WTC11 (cell line): ENCODE data around the gene RBMS1. TPM values are rescaled to one million over a fixed set of nuclear protein-coding genes. Genes with fewer than 3 reads are reported as not detected.

ENCODE experiments used
- ATAC-seq: fragments of 200-7000 bp; cut with Tn5 transposase; 2 replicates; pipeline ENCODE4 v1.10.0; 2021; ENCODE audit warnings: mild to moderate bottlenecking, moderate library complexity
- CTCF ChIA-PET: fragments of 300-600 bp; sonication (Branson Sonifier 250); formaldehyde crosslinking; loops from one replicate; lab custom pipeline; 2021; ENCODE audit warnings: antibody characterized with exemption; lab: Charles Lee
- POLR2A ChIA-PET: fragments of 350-600 bp; sonication (Branson Sonifier 250); formaldehyde crosslinking; loops from one replicate; lab custom pipeline; 2021; ENCODE audit warnings: antibody characterized with exemption; lab: Charles Lee
- DNase-seq: peaks from one replicate; pipeline ENCODE4 v3.0.0; 2021; ENCODE audit warnings: low spot score
- H3K27ac Mint-ChIP-seq: 2 replicates; pipeline ENCODE4 v1.8.0; 2021; ENCODE audit warnings: mixed read lengths
- H3K27me3 Mint-ChIP-seq: 2 replicates; pipeline ENCODE4 v1.8.0; 2021; ENCODE audit warnings: low read depth, mild to moderate bottlenecking, moderate library complexity, mixed read lengths
- H3K36me3 Mint-ChIP-seq: 2 replicates; pipeline ENCODE4 v1.8.0; 2021; ENCODE audit warnings: mixed read lengths
- H3K4me1 Mint-ChIP-seq: 2 replicates; pipeline ENCODE4 v1.8.0; 2022; ENCODE audit warnings: mixed read lengths
- H3K4me3 Mint-ChIP-seq: 2 replicates; pipeline ENCODE4 v1.8.0; 2021; ENCODE audit warnings: mild to moderate bottlenecking, moderate library complexity, mixed read lengths
- H3K9me3 Mint-ChIP-seq: 2 replicates; pipeline ENCODE4 v1.8.0; 2021; ENCODE audit warnings: mixed read lengths
- ELF4 ChIP-seq: sonication (generic); formaldehyde crosslinking; IDR thresholded peaks from 2 replicates; pipeline ENCODE4 v1.8.1; 2022; ENCODE audit warnings: low read depth, mild to moderate bottlenecking, moderate library complexity, missing genetic modification reagents
- EMX1 ChIP-seq: fragments of 250-450 bp; sonication (Bioruptor Pico); IDR thresholded peaks from 2 replicates; pipeline ENCODE4 v1.8.0; 2021; ENCODE audit warnings: mild to moderate bottlenecking
- ESRRA ChIP-seq: sonication (generic); formaldehyde crosslinking; IDR thresholded peaks from 2 replicates; pipeline ENCODE4 v1.8.1; 2022; ENCODE audit warnings: mild to moderate bottlenecking, missing genetic modification reagents, borderline replicate concordance
- GABPB1 ChIP-seq: sonication (generic); formaldehyde crosslinking; IDR thresholded peaks from 2 replicates; pipeline ENCODE4 v1.8.1; 2023; ENCODE audit warnings: mild to moderate bottlenecking, missing genetic modification reagents
- HMGA2 ChIP-seq: fragments of 250-450 bp; sonication (Bioruptor Pico); IDR thresholded peaks from 2 replicates; pipeline ENCODE4 v1.4.0; 2021; ENCODE audit warnings: mild to moderate bottlenecking, moderate library complexity
- NFE2L1 ChIP-seq: sonication (generic); formaldehyde crosslinking; IDR thresholded peaks from 2 replicates; pipeline ENCODE4 v1.8.1; 2023; ENCODE audit warnings: missing genetic modification reagents
- NR1H2 ChIP-seq: sonication (generic); formaldehyde crosslinking; IDR thresholded peaks from 2 replicates; pipeline ENCODE4 v1.9.0; 2021; ENCODE audit warnings: mild to moderate bottlenecking, moderate library complexity, missing genetic modification reagents
- PRRX2 ChIP-seq: fragments of 250-450 bp; sonication (Bioruptor Pico); IDR thresholded peaks from 2 replicates; pipeline ENCODE4 v1.8.0; 2021; ENCODE audit warnings: mild to moderate bottlenecking
- ZNF138 ChIP-seq: sonication (generic); formaldehyde crosslinking; conservative IDR thresholded peaks from 2 replicates; pipeline ENCODE4 v1.8.1; 2022; ENCODE audit warnings: mild to moderate bottlenecking, moderate library complexity, missing genetic modification reagents
- ZNF317 ChIP-seq: sonication (generic); formaldehyde crosslinking; IDR thresholded peaks from 2 replicates; pipeline ENCODE4 v1.8.1; 2023; ENCODE audit warnings: low read depth, mild to moderate bottlenecking, moderate library complexity, missing genetic modification reagents, borderline replicate concordance
- ZNF416 ChIP-seq: fragments of 250-450 bp; sonication (Bioruptor Pico); IDR thresholded peaks from 2 replicates; pipeline ENCODE4 v1.9.0; 2021; ENCODE audit warnings: mild to moderate bottlenecking, inconsistent platforms
- total RNA-seq: library from RNA; stranded (reverse); gene quantifications from 3 replicates; pipeline ENCODE4 v1.2.3, GENCODE V29; 2021
- TF ChIP-seq, protein P1 (sequence below): fragments of 250-450 bp; sonication (Bioruptor Pico); IDR thresholded peaks from 2 replicates; pipeline ENCODE4 v1.9.0; 2021; ENCODE audit warnings: mild to moderate bottlenecking, borderline replicate concordance
- TF ChIP-seq, protein P2 (sequence below): sonication (generic); formaldehyde crosslinking; IDR thresholded peaks from 2 replicates; pipeline ENCODE4 v1.8.1; 2022; ENCODE audit warnings: low read depth, missing genetic modification reagents, borderline replicate concordance
- TF ChIP-seq, protein P3 (sequence below): fragments of 250-450 bp; sonication (Bioruptor Pico); IDR thresholded peaks from 2 replicates; pipeline ENCODE4 v2.1.2; 2022; ENCODE audit warnings: mild to moderate bottlenecking, moderate library complexity
- TF ChIP-seq, protein P4 (sequence below): sonication (generic); formaldehyde crosslinking; IDR thresholded peaks from 2 replicates; pipeline ENCODE4 v1.8.0; 2023; ENCODE audit warnings: missing genetic modification reagents
- TF ChIP-seq, protein P5 (sequence below): fragments of 250-450 bp; sonication (Bioruptor Pico); IDR thresholded peaks from 2 replicates; pipeline ENCODE4 v1.8.0; 2021; ENCODE audit warnings: mild to moderate bottlenecking
- TF ChIP-seq, protein P6 (sequence below): fragments of 250-450 bp; sonication (Bioruptor Pico); conservative IDR thresholded peaks from 2 replicates; pipeline ENCODE4 v1.9.0; 2021; ENCODE audit warnings: mild to moderate bottlenecking
- TF ChIP-seq, protein P7 (sequence below): sonication (generic); formaldehyde crosslinking; IDR thresholded peaks from 2 replicates; pipeline ENCODE4 v1.8.0; 2022; ENCODE audit warnings: mild to moderate bottlenecking, missing genetic modification reagents
- TF ChIP-seq, protein P8 (sequence below): sonication (generic); formaldehyde crosslinking; IDR thresholded peaks from 2 replicates; pipeline ENCODE4 v1.8.0; 2022; ENCODE audit warnings: mild to moderate bottlenecking, missing genetic modification reagents

The RBMS1 gene
- total RNA-seq, 1 experiment from 2014 or later, result 56.3 TPM

DNA sequence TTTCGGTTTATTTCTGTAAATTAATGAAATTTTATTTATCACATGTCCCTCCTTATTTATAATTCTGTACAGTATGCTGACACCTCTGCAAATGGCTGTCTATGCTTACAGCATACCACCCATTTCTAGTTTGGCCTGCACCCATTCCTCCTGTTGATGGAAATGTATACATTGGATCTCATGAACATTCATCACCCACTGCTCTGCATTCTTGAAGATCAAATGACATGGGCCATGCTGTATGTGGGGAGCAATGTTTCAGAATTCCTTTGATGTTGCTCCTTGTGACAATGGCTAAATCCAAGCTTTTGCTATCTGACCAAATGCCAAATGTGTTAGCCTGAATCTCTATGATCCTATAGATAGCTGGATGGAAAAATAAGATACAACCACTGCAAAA, 238.2 kb downstream of the RBMS1 start (continued):
- TF ChIP-seq, protein P1, sequence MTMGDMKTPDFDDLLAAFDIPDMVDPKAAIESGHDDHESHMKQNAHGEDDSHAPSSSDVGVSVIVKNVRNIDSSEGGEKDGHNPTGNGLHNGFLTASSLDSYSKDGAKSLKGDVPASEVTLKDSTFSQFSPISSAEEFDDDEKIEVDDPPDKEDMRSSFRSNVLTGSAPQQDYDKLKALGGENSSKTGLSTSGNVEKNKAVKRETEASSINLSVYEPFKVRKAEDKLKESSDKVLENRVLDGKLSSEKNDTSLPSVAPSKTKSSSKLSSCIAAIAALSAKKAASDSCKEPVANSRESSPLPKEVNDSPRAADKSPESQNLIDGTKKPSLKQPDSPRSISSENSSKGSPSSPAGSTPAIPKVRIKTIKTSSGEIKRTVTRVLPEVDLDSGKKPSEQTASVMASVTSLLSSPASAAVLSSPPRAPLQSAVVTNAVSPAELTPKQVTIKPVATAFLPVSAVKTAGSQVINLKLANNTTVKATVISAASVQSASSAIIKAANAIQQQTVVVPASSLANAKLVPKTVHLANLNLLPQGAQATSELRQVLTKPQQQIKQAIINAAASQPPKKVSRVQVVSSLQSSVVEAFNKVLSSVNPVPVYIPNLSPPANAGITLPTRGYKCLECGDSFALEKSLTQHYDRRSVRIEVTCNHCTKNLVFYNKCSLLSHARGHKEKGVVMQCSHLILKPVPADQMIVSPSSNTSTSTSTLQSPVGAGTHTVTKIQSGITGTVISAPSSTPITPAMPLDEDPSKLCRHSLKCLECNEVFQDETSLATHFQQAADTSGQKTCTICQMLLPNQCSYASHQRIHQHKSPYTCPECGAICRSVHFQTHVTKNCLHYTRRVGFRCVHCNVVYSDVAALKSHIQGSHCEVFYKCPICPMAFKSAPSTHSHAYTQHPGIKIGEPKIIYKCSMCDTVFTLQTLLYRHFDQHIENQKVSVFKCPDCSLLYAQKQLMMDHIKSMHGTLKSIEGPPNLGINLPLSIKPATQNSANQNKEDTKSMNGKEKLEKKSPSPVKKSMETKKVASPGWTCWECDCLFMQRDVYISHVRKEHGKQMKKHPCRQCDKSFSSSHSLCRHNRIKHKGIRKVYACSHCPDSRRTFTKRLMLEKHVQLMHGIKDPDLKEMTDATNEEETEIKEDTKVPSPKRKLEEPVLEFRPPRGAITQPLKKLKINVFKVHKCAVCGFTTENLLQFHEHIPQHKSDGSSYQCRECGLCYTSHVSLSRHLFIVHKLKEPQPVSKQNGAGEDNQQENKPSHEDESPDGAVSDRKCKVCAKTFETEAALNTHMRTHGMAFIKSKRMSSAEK (CRISPR knock-in tag), result no peak
- TF ChIP-seq, protein P2, sequence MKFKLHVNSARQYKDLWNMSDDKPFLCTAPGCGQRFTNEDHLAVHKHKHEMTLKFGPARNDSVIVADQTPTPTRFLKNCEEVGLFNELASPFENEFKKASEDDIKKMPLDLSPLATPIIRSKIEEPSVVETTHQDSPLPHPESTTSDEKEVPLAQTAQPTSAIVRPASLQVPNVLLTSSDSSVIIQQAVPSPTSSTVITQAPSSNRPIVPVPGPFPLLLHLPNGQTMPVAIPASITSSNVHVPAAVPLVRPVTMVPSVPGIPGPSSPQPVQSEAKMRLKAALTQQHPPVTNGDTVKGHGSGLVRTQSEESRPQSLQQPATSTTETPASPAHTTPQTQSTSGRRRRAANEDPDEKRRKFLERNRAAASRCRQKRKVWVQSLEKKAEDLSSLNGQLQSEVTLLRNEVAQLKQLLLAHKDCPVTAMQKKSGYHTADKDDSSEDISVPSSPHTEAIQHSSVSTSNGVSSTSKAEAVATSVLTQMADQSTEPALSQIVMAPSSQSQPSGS, result no peak
- no peak for TF ChIP-seq ELF4 (CRISPR knock-in tag)
- TF ChIP-seq, protein P3, sequence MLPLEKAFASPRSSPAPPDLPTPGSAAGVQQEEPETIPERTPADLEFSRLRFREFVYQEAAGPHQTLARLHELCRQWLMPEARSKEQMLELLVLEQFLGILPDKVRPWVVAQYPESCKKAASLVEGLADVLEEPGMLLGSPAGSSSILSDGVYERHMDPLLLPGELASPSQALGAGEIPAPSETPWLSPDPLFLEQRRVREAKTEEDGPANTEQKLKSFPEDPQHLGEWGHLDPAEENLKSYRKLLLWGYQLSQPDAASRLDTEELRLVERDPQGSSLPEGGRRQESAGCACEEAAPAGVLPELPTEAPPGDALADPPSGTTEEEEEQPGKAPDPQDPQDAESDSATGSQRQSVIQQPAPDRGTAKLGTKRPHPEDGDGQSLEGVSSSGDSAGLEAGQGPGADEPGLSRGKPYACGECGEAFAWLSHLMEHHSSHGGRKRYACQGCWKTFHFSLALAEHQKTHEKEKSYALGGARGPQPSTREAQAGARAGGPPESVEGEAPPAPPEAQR (CRISPR knock-in tag), result no peak

DNA sequence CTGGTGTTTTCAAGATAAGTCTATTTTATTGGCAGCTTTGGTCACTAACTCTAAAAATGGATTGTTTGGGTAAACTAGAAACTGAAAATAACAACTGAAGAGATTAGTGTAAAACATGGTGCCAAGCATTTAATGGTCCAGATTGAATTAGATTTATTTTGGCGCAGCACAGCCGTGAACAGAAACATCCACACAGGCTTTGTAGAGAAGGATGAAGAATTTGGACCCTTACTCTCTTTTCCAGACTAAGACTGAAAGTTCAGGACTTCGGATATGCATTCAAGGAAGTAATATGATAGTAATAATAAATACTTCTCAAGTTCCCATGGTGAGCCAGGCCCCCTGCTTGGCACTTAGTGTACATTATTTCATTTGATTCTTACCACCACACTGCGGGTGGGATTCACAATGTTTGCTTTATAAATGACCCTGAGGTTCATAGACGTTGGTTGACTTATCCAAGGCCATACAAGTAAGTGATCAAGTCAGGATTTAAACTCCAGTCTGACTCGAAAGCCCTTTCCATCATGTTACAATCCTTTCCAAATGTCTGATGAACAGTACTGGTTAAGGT, 239.3 kb downstream of the RBMS1 start:
- CTCF ChIA-PET, result interaction anchor here (1.3 kb wide), 1 partner anchor 740 kb away, joined by 4 read pairs; no protein-coding TSS in a partner anchor
- TF ChIP-seq, protein P2, result no peak
- TF ChIP-seq PRRX2 (CRISPR knock-in tag) (no peak), GABPB1 (no peak), ZNF416 (CRISPR knock-in tag) (no peak), NFE2L1 (CRISPR knock-in tag) (no peak), NR1H2 (CRISPR knock-in tag) (no peak), ESRRA (CRISPR knock-in tag) (no peak), ZNF317 (no peak), HMGA2 (CRISPR knock-in tag) (no peak), EMX1 (CRISPR knock-in tag) (no peak), ZNF138 (no peak)
- TF ChIP-seq, protein P4, sequence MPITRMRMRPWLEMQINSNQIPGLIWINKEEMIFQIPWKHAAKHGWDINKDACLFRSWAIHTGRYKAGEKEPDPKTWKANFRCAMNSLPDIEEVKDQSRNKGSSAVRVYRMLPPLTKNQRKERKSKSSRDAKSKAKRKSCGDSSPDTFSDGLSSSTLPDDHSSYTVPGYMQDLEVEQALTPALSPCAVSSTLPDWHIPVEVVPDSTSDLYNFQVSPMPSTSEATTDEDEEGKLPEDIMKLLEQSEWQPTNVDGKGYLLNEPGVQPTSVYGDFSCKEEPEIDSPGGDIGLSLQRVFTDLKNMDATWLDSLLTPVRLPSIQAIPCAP (CRISPR knock-in tag), result no peak
- TF ChIP-seq, protein P5, sequence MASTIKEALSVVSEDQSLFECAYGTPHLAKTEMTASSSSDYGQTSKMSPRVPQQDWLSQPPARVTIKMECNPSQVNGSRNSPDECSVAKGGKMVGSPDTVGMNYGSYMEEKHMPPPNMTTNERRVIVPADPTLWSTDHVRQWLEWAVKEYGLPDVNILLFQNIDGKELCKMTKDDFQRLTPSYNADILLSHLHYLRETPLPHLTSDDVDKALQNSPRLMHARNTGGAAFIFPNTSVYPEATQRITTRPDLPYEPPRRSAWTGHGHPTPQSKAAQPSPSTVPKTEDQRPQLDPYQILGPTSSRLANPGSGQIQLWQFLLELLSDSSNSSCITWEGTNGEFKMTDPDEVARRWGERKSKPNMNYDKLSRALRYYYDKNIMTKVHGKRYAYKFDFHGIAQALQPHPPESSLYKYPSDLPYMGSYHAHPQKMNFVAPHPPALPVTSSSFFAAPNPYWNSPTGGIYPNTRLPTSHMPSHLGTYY (CRISPR knock-in tag), result no peak
- TF ChIP-seq, protein P6, sequence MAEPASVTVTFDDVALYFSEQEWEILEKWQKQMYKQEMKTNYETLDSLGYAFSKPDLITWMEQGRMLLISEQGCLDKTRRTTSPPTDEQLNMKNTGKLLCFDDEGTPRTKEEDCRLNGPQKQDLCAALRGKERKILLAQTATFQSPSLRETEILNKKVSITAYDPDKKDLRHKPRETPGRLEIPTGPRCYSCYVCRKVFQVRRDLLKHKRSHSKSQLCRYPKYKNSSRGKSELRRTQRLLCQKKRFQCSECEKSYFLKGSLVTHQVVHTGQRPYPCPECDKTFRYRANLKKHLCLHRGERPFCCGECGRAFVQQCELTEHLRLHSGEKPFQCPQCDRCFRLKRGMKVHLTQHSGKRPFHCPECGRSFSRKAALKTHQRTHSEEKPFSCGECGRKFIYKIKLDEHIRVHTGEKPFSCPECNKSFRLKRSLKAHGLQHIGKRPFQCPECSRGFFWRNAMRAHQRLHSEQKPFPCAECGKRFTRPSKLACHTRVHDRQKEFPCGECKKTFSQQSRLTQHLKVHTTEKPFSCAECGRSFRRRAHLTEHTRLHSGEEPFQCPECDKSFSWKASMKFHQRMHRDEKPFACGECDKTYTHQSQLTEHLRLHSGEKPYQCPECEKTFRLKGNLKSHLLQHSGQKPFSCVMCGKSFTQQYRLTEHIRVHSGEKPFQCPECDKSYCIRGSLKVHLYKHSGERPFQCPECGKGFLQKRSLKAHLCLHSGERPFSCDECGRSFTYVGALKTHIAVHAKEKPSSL, result no peak
- TF ChIP-seq, protein P7, sequence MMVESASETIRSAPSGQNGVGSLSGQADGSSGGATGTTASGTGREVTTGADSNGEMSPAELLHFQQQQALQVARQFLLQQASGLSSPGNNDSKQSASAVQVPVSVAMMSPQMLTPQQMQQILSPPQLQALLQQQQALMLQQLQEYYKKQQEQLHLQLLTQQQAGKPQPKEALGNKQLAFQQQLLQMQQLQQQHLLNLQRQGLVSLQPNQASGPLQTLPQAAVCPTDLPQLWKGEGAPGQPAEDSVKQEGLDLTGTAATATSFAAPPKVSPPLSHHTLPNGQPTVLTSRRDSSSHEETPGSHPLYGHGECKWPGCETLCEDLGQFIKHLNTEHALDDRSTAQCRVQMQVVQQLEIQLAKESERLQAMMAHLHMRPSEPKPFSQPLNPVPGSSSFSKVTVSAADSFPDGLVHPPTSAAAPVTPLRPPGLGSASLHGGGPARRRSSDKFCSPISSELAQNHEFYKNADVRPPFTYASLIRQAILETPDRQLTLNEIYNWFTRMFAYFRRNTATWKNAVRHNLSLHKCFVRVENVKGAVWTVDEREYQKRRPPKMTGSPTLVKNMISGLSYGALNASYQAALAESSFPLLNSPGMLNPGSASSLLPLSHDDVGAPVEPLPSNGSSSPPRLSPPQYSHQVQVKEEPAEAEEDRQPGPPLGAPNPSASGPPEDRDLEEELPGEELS (CRISPR knock-in tag), result no peak
- TF ChIP-seq, protein P8, sequence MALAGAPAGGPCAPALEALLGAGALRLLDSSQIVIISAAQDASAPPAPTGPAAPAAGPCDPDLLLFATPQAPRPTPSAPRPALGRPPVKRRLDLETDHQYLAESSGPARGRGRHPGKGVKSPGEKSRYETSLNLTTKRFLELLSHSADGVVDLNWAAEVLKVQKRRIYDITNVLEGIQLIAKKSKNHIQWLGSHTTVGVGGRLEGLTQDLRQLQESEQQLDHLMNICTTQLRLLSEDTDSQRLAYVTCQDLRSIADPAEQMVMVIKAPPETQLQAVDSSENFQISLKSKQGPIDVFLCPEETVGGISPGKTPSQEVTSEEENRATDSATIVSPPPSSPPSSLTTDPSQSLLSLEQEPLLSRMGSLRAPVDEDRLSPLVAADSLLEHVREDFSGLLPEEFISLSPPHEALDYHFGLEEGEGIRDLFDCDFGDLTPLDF (CRISPR knock-in tag), result no peak

More for the DNA sequence above, 239.3 kb downstream of the RBMS1 start:
- DNase-seq (no peak), ATAC-seq (no peak)
- no peak overlapping the region for H3K4me3 Mint-ChIP-seq
- 0 out of 2 replicates have a peak, but pooled peaks cover 5% of the 10 kb centered on the region for H3K4me1 Mint-ChIP-seq
- POLR2A ChIA-PET, result no interaction called here
- no peaks in the 10 kb centered on the region for H3K27me3 Mint-ChIP-seq
- H3K27ac Mint-ChIP-seq, result no peak overlapping the region
- no peaks in the 10 kb centered on the region for H3K36me3 Mint-ChIP-seq
- H3K9me3 Mint-ChIP-seq, result peaks cover 5% of the 10 kb centered on the region; the same call in 1 of the 2 replicates
